Loucy (cell line): ENCODE measurements around the gene CHMP1A.

Source experiments
- CTCF ChIP-seq: fragments of 200-600 bp; sonication (generic); conservative IDR thresholded peaks from 2 replicates; pipeline ENCODE4 v1.5.1; 2014; ENCODE audit warnings: mild to moderate bottlenecking, antibody characterized with exemption, low read length
- EZH2phosphoT487 ChIP-seq: fragments of 200-600 bp; IDR thresholded peaks from 2 replicates; pipeline ENCODE4 v1.6.1; 2018; ENCODE audit warnings: antibody characterized with exemption, mild to moderate bottlenecking, moderate library complexity, borderline replicate concordance

- TF ChIP-seq CTCF: no peak
- TF ChIP-seq EZH2phosphoT487: no peak
These were observed 14.9 kb upstream of the CHMP1A start for GRCh38 chr16:89672177-89672941.
